Liver (tissue), 9 donors: Measurements from ENCODE around the gene KCNJ12. TPM values are rescaled to one million over a fixed set of nuclear protein-coding genes. Genes with fewer than 3 reads are reported as not detected.
"Not testable (repeated sequence)": the region's sequence is repeated elsewhere in the genome, so short reads cannot be mapped to it uniquely, and the experiment has no call there.

Experiments used
- DNase-seq: peaks from one replicate; pipeline ENCODE4 v3.0.0-alpha.2; 2017; ENCODE audit warnings: low spot score
- H3K27ac ChIP-seq, 2 donors: one replicate each; pipeline ENCODE4 v1.7.0; 2013; ENCODE audit warnings: inconsistent platforms in 2 of 2, low read length in 2 of 2, control low read depth in 1 of 2, low read depth in 1 of 2, mild to moderate bottlenecking in 1 of 2
- H3K27me3 ChIP-seq, 4 donors: one replicate each; pipeline versions ENCODE4 v1.6.1 to v1.7.0; 2013; ENCODE audit warnings: low read length in 3 of 4, inconsistent platforms in 1 of 4, mild to moderate bottlenecking in 1 of 4, moderate library complexity in 1 of 4; ENCODE audit not compliant: control insufficient read depth in 4 of 4, insufficient read depth in 4 of 4
- H3K36me3 ChIP-seq, 4 donors: one replicate each; pipeline versions ENCODE4 v1.6.1 to v1.7.0; 2013; ENCODE audit warnings: low read length in 3 of 4, mild to moderate bottlenecking in 3 of 4, low read depth in 1 of 4, moderate library complexity in 1 of 4; ENCODE audit not compliant: control insufficient read depth in 4 of 4, insufficient read depth in 3 of 4
- H3K4me1 ChIP-seq, 4 donors: one replicate each; pipeline versions ENCODE4 v1.6.1 to v1.7.0; 2013; ENCODE audit warnings: low read length in 3 of 4, mild to moderate bottlenecking in 3 of 4, moderate library complexity in 1 of 4; ENCODE audit not compliant: control insufficient read depth in 4 of 4, insufficient read depth in 4 of 4
- H3K4me3 ChIP-seq, 3 donors: one replicate each; pipeline versions ENCODE4 v1.6.1 to v1.7.0; 2013; ENCODE audit warnings: low read length in 3 of 3, control low read depth in 1 of 3, low read depth in 1 of 3, mild to moderate bottlenecking in 1 of 3
- H3K9ac ChIP-seq, 2 donors: one replicate each; pipeline ENCODE4 v1.7.0; 2013; ENCODE audit warnings: low read length in 2 of 2, mild to moderate bottlenecking in 2 of 2, moderate library complexity in 2 of 2, control low read depth in 1 of 2, low read depth in 1 of 2
- H3K9me3 ChIP-seq, 4 donors: one replicate each; pipeline versions ENCODE4 v1.6.1 to v1.7.0; 2013; ENCODE audit warnings: low read length in 3 of 4; ENCODE audit not compliant: control insufficient read depth in 4 of 4
- CTCF ChIP-seq: fragments of 150-350 bp; IDR thresholded peaks from 2 replicates; pipeline ENCODE4 v1.5.1; 2017; ENCODE audit warnings: improper control_type of control experiment, low read depth, low read length; ENCODE audit not compliant: missing input control
- EGR1 ChIP-seq, 2 donors: IDR thresholded peaks; 2 replicates each; pipeline ENCODE4 v1.6.1; 2016 to 2018; ENCODE audit warnings: antibody characterized with exemption in 2 of 2, low read depth in 2 of 2
- FOXA1 ChIP-seq: IDR thresholded peaks from 2 replicates; pipeline ENCODE4 v1.6.1; 2016; ENCODE audit warnings: antibody characterized with exemption
- GABPA ChIP-seq, 2 donors: IDR thresholded peaks in 1 of 2; conservative IDR thresholded peaks in 1 of 2; 2 replicates each; pipeline ENCODE4 v1.6.1; 2016; ENCODE audit warnings: antibody characterized with exemption in 2 of 2, mild to moderate bottlenecking in 1 of 2, moderate library complexity in 1 of 2
- HNF4A ChIP-seq, 2 donors: conservative IDR thresholded peaks; 2 replicates each; pipeline ENCODE4 v1.6.1; 2016; ENCODE audit warnings: antibody characterized with exemption in 2 of 2, mild to moderate bottlenecking in 2 of 2
- HNF4G ChIP-seq: IDR thresholded peaks from 2 replicates; pipeline ENCODE4 v1.6.1; 2016; ENCODE audit warnings: antibody characterized with exemption
- MAX ChIP-seq: IDR thresholded peaks from 2 replicates; pipeline ENCODE4 v1.6.1; 2016; ENCODE audit warnings: antibody characterized with exemption
- NR2F2 ChIP-seq: IDR thresholded peaks from 2 replicates; pipeline ENCODE4 v1.6.1; 2016; ENCODE audit warnings: antibody characterized with exemption
- SP1 ChIP-seq: IDR thresholded peaks from 2 replicates; pipeline ENCODE4 v1.6.1; 2018; ENCODE audit warnings: antibody characterized with exemption, mild to moderate bottlenecking
- TAF1 ChIP-seq: conservative IDR thresholded peaks from 2 replicates; pipeline ENCODE4 v1.6.1; 2016; ENCODE audit warnings: antibody characterized with exemption, mild to moderate bottlenecking
- YY1 ChIP-seq: IDR thresholded peaks from 2 replicates; pipeline ENCODE4 v1.6.1; 2016; ENCODE audit warnings: antibody characterized with exemption, mild to moderate bottlenecking
- WGBS: extraction: QIAGEN DNeasy Blood & Tissue Kit; methylation state at CpG from one replicate; pipeline ENCODE4 v1.1.7; 2013; 5-methylcytosine and 5-hydroxymethylcytosine counted together
- polyA plus RNA-seq, 2 donors: library from polyadenylated mRNA; stranded (reverse) in 1 of 2; unstranded in 1 of 2; fragments of 200-250 nt in 1 of 2; fragments of >200 nt in 1 of 2; fragmentation: Nextera tagmentation in 1 of 2; extraction: Ambion mirVana in 1 of 2; gene quantifications; one replicate each; pipeline versions ENCODE4 v1.2.1 to v1.2.3, GENCODE V29; 2013 to 2015
- total RNA-seq, 2 donors: library from RNA; depleted of rRNA; stranded (reverse); fragments of >200 nt; gene quantifications; one replicate each; pipeline ENCODE4 v1.2.3, GENCODE V29; 2014
- TF ChIP-seq, protein P1 (sequence below): IDR thresholded peaks from 2 replicates; pipeline ENCODE4 v1.6.1; 2016; ENCODE audit warnings: antibody characterized with exemption
- TF ChIP-seq, protein P2 (sequence below): IDR thresholded peaks from 2 replicates; pipeline ENCODE4 v1.6.1; 2016; ENCODE audit warnings: antibody characterized with exemption
- donor health status: healthy.
- donor health status: healthy.
- donor health status: healthy.
- donor health status: healthy.
- donor health status: healthy.

Gene KCNJ12
- total and polyA plus RNA-seq, 4 donors, result 0.25 to 0.67 (median 0.38) TPM

GRCh38 chr17:21452377-21453143 lies 76.4 kb downstream of the KCNJ12 start (continued):
- TF ChIP-seq CTCF (peak; percentile 60), EGR1 (IDR thresholded peaks at IDR 0.05; ENCODE audit: low read depth in 2 of 2) (peak in 1 of 2 donors; percentile 33), GABPA (IDR thresholded peaks at IDR 0.05 in 1 of 2, conservative IDR thresholded peaks at IDR 0.05 in 1 of 2) (peak; percentile 39 to 82), MAX (peak; percentile 96), HNF4A (conservative IDR thresholded peaks at IDR 0.05) (no peak), FOXA1 (no peak), SP1 (peak; percentile 6)
- TF ChIP-seq, protein P1, sequence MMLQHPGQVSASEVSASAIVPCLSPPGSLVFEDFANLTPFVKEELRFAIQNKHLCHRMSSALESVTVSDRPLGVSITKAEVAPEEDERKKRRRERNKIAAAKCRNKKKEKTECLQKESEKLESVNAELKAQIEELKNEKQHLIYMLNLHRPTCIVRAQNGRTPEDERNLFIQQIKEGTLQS, result no peak

- H3K9me3 ChIP-seq, result no peaks in the 10 kb centered on the region
- no peaks in the 10 kb centered on the region for H3K36me3 ChIP-seq
- H3K27ac ChIP-seq, result no peak overlapping the region
- no peak overlapping the region for H3K9ac ChIP-seq
- no peak for DNase-seq
- WGBS, result 73% methylated on average over 17 of the region's 17 CpGs
- H3K4me3 ChIP-seq, result peak overlapping the region in 1 of 3 donors; percentile 40
- H3K27me3 ChIP-seq, result no peaks in the 10 kb centered on the region
- TF ChIP-seq YY1 (no peak), NR2F2 (no peak)
- peaks cover 0 to 9% (median 3%) of the 10 kb centered on the region in 4 donors for H3K4me1 ChIP-seq
These were observed 77.2 kb downstream of the KCNJ12 start for GRCh38 chr17:21453144-21453898.

DNA sequence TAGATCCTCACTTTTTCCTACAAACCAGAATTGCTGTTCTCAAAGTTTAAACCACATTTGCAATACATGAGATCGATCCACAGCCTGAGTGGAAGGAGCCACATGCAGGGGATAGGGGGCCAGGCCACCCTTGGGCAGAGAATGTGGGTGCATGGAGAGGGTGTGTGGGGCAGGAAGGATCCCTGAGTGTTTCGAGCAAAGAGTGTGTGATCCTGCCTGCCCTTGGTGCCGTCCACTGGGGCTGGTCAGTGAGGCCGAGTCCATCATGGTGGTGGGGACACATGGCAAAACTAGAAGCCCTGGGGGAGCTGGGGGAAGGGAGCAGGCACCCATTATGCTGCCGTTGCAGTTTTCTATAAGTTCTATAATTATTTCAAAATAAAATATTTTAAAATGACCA lies 77.8 kb downstream of the KCNJ12 start:
- not testable (repeated sequence) for H3K27me3 ChIP-seq, H3K27ac ChIP-seq, H3K4me1 ChIP-seq, H3K9ac ChIP-seq, H3K36me3 ChIP-seq, H3K4me3 ChIP-seq, DNase-seq, H3K9me3 ChIP-seq
- 93% methylated on average over 5 of the region's 5 CpGs for WGBS

- no peak for DNase-seq
- 87% methylated on average over 4 of the region's 4 CpGs for WGBS
- Histone ChIP-seq H3K4me1 (peaks cover 0 to 9% (median 3%) of the 10 kb centered on the region in 4 donors), H3K27me3 (no peaks in the 10 kb centered on the region), H3K27ac (no peak overlapping the region), H3K9ac (no peak overlapping the region), H3K9me3 (no peaks in the 10 kb centered on the region), H3K36me3 (no peaks in the 10 kb centered on the region), H3K4me3 (no peak overlapping the region)
- TF ChIP-seq, protein P2, sequence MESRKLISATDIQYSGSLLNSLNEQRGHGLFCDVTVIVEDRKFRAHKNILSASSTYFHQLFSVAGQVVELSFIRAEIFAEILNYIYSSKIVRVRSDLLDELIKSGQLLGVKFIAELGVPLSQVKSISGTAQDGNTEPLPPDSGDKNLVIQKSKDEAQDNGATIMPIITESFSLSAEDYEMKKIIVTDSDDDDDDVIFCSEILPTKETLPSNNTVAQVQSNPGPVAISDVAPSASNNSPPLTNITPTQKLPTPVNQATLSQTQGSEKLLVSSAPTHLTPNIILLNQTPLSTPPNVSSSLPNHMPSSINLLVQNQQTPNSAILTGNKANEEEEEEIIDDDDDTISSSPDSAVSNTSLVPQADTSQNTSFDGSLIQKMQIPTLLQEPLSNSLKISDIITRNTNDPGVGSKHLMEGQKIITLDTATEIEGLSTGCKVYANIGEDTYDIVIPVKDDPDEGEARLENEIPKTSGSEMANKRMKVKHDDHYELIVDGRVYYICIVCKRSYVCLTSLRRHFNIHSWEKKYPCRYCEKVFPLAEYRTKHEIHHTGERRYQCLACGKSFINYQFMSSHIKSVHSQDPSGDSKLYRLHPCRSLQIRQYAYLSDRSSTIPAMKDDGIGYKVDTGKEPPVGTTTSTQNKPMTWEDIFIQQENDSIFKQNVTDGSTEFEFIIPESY, result no peak
- no peak for TF ChIP-seq TAF1
- TF ChIP-seq YY1, result no peak
- TF ChIP-seq HNF4A (conservative IDR thresholded peaks at IDR 0.05), result no peak
- TF ChIP-seq HNF4G, result no peak
- TF ChIP-seq GABPA (IDR thresholded peaks at IDR 0.05 in 1 of 2, conservative IDR thresholded peaks at IDR 0.05 in 1 of 2), result no peak
- TF ChIP-seq FOXA1, result no peak
These were observed 78.3 kb downstream of the KCNJ12 start for GRCh38 chr17:21454441-21454840.
